Gastroesophageal sphincter (tissue), 3 donors: ENCODE results near the gene KRTAP1-4.

Experiments
- POLR2A ChIP-seq, 2 donors: fragments of 450-650 bp; IDR thresholded peaks; one replicate each; pipeline ENCODE4 v1.6.1; 2017; ENCODE audit warnings: antibody characterized with exemption in 2 of 2, mild to moderate bottlenecking in 2 of 2, moderate library complexity in 1 of 2
- TF ChIP-seq, protein P1 (sequence below), 4 experiments: fragments of 200-600 bp in 2 of 4; fragments of 450-650 bp in 2 of 4; sonication (generic) in 1 of 4; IDR thresholded peaks; one replicate each; pipeline ENCODE4 v1.5.1; 2017 to 2019; ENCODE audit warnings: antibody characterized with exemption in 4 of 4, mild to moderate bottlenecking in 2 of 4, moderate library complexity in 2 of 4

DNA sequence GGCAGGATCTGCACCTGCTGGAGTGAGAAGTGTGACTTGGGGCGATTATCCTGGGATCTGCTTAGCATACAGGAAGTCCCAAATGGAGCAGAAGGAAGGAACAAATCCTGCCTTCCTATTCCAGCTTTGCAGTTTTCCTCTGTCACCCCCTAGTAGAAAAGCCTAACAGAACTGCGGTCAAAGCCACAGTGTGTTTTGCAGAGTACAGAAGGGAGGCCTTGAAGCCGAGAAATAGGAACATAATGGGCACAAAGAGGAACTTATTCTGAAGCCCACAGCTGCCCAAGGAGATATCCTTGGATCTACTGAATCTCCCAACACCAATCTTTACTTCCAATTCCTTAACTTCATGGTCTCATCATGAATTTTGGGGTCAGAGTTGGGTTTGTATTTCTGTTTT, 11.5 kb downstream of the KRTAP1-4 start:
- TF ChIP-seq POLR2A (IDR thresholded peaks at IDR 0.05), result no peak
- TF ChIP-seq, protein P1, sequence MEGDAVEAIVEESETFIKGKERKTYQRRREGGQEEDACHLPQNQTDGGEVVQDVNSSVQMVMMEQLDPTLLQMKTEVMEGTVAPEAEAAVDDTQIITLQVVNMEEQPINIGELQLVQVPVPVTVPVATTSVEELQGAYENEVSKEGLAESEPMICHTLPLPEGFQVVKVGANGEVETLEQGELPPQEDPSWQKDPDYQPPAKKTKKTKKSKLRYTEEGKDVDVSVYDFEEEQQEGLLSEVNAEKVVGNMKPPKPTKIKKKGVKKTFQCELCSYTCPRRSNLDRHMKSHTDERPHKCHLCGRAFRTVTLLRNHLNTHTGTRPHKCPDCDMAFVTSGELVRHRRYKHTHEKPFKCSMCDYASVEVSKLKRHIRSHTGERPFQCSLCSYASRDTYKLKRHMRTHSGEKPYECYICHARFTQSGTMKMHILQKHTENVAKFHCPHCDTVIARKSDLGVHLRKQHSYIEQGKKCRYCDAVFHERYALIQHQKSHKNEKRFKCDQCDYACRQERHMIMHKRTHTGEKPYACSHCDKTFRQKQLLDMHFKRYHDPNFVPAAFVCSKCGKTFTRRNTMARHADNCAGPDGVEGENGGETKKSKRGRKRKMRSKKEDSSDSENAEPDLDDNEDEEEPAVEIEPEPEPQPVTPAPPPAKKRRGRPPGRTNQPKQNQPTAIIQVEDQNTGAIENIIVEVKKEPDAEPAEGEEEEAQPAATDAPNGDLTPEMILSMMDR (IDR thresholded peaks at IDR 0.05), result no peak
